IPS DF 19.7 (cell line): ENCODE measurements around the gene LRRC40.
"Not testable (repeated sequence)": the region's sequence is repeated elsewhere in the genome, so short reads cannot be mapped to it uniquely, and the experiment has no call there.

Experiments
- DNase-seq: peaks from one replicate; pipeline ENCODE4 v3.0.0-alpha.2; 2013; ENCODE audit warnings: low read depth, low spot score

LRRC40 gene

GRCh38 chr1:70202173-70202758 lies 3.1 kb downstream of the LRRC40 start:
- DNase-seq: no peak

GRCh38 chr1:70200065-70200464 lies 5.3 kb downstream of the LRRC40 start:
- no peak for DNase-seq

GRCh38 chr1:70196333-70196732 lies 9.0 kb downstream of the LRRC40 start:
- DNase-seq: no peak

- DNase-seq: no peak
Measured at GRCh38 chr1:70195342-70195741, 10.0 kb downstream of the LRRC40 start.

GRCh38 chr1:70194601-70195000 lies 10.8 kb downstream of the LRRC40 start:
- DNase-seq: no peak

GRCh38 chr1:70192446-70192845 lies 12.9 kb downstream of the LRRC40 start:
- not testable (repeated sequence) for DNase-seq

- no peak for DNase-seq
Measured at GRCh38 chr1:70190180-70190579, 15.2 kb downstream of the LRRC40 start.

GRCh38 chr1:70188522-70188921 lies 16.9 kb downstream of the LRRC40 start:
- DNase-seq: no peak

GRCh38 chr1:70185181-70185580 lies 20.2 kb downstream of the LRRC40 start:
- DNase-seq: not testable (repeated sequence)

- no peak for DNase-seq
Measured at GRCh38 chr1:70171512-70171911, 33.9 kb downstream of the LRRC40 start.

- no peak for DNase-seq
Measured at GRCh38 chr1:70169018-70169839, 36.1 kb downstream of the LRRC40 start.

- no peak for DNase-seq
Measured at GRCh38 chr1:70168283-70168682, 37.1 kb downstream of the LRRC40 start.

- DNase-seq: no peak
Measured at GRCh38 chr1:70164350-70164749, 41.0 kb downstream of the LRRC40 start.

GRCh38 chr1:70156529-70157120 lies 48.8 kb downstream of the LRRC40 start:
- no peak for DNase-seq

- DNase-seq: no peak
Measured at GRCh38 chr1:70153739-70154138, 51.6 kb downstream of the LRRC40 start.

- no peak for DNase-seq
Measured at GRCh38 chr1:70150444-70150843, 54.9 kb downstream of the LRRC40 start.

- DNase-seq: no peak
Measured at GRCh38 chr1:70146488-70146887, 58.9 kb downstream of the LRRC40 start.

GRCh38 chr1:70143048-70143659 lies 62.2 kb downstream of the LRRC40 start:
- DNase-seq: no peak

GRCh38 chr1:70142075-70142474 lies 63.3 kb downstream of the LRRC40 start:
- DNase-seq: no peak

- no peak for DNase-seq
Measured at GRCh38 chr1:70140894-70141293, 64.5 kb downstream of the LRRC40 start.

- DNase-seq: no peak
Measured at GRCh38 chr1:70140343-70140742, 65.0 kb downstream of the LRRC40 start.

GRCh38 chr1:70134148-70134547 lies 71.2 kb downstream of the LRRC40 start:
- no peak for DNase-seq
